Measurements from ENCODE around the gene ADAMTS12. TPM values are rescaled to one million over a fixed set of nuclear protein-coding genes. Genes with fewer than 3 reads are reported as not detected.

The ADAMTS12 gene, protein sequence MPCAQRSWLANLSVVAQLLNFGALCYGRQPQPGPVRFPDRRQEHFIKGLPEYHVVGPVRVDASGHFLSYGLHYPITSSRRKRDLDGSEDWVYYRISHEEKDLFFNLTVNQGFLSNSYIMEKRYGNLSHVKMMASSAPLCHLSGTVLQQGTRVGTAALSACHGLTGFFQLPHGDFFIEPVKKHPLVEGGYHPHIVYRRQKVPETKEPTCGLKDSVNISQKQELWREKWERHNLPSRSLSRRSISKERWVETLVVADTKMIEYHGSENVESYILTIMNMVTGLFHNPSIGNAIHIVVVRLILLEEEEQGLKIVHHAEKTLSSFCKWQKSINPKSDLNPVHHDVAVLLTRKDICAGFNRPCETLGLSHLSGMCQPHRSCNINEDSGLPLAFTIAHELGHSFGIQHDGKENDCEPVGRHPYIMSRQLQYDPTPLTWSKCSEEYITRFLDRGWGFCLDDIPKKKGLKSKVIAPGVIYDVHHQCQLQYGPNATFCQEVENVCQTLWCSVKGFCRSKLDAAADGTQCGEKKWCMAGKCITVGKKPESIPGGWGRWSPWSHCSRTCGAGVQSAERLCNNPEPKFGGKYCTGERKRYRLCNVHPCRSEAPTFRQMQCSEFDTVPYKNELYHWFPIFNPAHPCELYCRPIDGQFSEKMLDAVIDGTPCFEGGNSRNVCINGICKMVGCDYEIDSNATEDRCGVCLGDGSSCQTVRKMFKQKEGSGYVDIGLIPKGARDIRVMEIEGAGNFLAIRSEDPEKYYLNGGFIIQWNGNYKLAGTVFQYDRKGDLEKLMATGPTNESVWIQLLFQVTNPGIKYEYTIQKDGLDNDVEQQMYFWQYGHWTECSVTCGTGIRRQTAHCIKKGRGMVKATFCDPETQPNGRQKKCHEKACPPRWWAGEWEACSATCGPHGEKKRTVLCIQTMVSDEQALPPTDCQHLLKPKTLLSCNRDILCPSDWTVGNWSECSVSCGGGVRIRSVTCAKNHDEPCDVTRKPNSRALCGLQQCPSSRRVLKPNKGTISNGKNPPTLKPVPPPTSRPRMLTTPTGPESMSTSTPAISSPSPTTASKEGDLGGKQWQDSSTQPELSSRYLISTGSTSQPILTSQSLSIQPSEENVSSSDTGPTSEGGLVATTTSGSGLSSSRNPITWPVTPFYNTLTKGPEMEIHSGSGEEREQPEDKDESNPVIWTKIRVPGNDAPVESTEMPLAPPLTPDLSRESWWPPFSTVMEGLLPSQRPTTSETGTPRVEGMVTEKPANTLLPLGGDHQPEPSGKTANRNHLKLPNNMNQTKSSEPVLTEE (N-terminal part only)
- not detected for total RNA-seq

DNA sequence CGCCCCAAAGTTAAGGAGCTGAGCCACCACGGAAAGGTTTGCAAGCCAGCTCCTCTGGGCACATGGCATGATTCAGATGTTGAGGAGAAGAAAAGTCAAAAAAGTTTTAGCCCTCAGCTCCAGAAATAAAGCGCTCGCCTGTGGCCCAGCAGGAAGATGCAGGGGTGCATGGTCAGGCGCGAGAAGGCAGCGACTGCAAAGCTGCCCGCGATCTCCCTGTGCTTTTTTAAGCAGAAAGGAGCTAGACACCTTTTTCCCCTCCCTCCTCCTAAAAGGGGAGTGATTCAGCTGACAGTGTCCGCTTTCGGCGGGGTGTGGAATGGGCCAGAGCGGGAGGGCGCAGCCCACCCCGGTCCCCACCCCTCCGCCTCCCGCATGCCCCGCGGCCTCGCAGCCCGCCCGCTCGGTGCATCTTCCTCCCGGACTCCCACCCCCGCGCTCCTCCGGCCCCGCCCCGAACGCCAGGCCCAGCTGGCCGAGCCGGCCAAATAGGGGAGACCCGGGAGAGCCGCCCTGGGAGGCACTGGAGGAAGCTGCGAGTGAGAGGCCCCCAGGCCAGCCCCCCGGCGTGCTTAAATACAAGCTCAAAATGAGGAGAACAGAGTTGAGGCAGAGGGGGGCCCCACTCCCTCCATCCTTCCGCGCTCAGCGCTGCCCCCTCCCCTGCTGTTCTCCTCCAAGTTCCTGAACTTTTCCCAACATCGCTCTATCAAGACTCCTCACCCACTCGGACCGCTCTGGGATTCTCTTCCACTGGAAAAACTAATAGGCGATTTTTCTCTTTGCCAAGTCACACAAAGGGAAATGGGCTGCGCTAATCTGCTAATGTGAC, at the start of gene ADAMTS12:
TSS of gene ADAMTS12 (minus strand) at position 203 of the 832 bp plus-strand sequence. CDS start at position 69, 134 bp downstream.

DNA sequence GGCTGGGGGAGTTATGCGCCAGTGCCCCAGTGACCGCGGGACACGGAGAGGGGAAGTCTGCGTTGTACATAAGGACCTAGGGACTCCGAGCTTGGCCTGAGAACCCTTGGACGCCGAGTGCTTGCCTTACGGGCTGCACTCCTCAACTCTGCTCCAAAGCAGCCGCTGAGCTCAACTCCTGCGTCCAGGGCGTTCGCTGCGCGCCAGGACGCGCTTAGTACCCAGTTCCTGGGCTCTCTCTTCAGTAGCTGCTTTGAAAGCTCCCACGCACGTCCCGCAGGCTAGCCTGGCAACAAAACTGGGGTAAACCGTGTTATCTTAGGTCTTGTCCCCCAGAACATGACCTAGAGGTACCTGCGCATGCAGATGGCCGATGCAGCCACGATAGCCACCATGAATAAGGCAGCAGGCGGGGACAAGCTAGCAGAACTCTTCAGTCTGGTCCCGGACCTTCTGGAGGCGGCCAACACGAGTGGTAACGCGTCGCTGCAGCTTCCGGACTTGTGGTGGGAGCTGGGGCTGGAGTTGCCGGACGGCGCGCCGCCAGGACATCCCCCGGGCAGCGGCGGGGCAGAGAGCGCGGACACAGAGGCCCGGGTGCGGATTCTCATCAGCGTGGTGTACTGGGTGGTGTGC, 44.7 kb upstream of the ADAMTS12 start, which contains the start of gene RXFP3:
TSS of gene RXFP3 (plus strand) at position 6 of the 636 bp plus-strand sequence. CDS start at position 361, 355 bp downstream.

Other genes starting within 250 kb of the ADAMTS12 start
- not detected for gene RXFP3, start 44.4 kb upstream of the ADAMTS12 start, total RNA-seq
- not detected for gene SLC45A2, start 92.7 kb upstream of the ADAMTS12 start, total RNA-seq
- 1 to 10 TPM; 6.0 to 6.7 TPM for gene AMACR, start 116.1 kb upstream of the ADAMTS12 start, total RNA-seq
- gene C1QTNF3, start 151.2 kb upstream of the ADAMTS12 start, total RNA-seq: 1 to 10 TPM; 3.7 to 4.3 TPM